GM12891 (cell line): ENCODE data around the gene CFAP77.

ENCODE experiments used
- DNase-seq: peaks from one replicate; pipeline ENCODE4 v3.0.0; 2011; ENCODE audit warnings: low spot score; ENCODE audit not compliant: insufficient read length
- FAIRE-seq: peaks from 2 replicates; lab custom pipeline; 2011; peaks lifted over from hg19 to GRCh38; lab: Jason Lieb, UNC
- PAX5 ChIP-seq: IDR thresholded peaks from 2 replicates; pipeline ENCODE4 v1.6.1; 2011; ENCODE audit warnings: low read length, moderate library complexity, mild to moderate bottlenecking; ENCODE audit not compliant: insufficient read depth, severe bottlenecking
- POLR2A ChIP-seq: IDR thresholded peaks from 2 replicates; pipeline ENCODE4 v1.6.1; 2011; ENCODE audit warnings: low read depth, low read length, control low read depth
- POLR2AphosphoS5 ChIP-seq: IDR thresholded peaks from 2 replicates; pipeline ENCODE4 v1.6.1; 2011; ENCODE audit warnings: low read depth, low read length, control low read depth
- POU2F2 ChIP-seq: IDR thresholded peaks from 2 replicates; pipeline ENCODE4 v1.6.1; 2011; ENCODE audit warnings: low read depth, mild to moderate bottlenecking, control low read depth, low read length, moderate library complexity
- SPI1 ChIP-seq: IDR thresholded peaks from 2 replicates; pipeline ENCODE4 v1.6.1; 2011; ENCODE audit warnings: low read depth, low read length, control low read depth
- TAF1 ChIP-seq: IDR thresholded peaks from 2 replicates; pipeline ENCODE4 v1.6.1; 2011; ENCODE audit warnings: low read depth, low read length, control low read depth

Gene CFAP77

DNA sequence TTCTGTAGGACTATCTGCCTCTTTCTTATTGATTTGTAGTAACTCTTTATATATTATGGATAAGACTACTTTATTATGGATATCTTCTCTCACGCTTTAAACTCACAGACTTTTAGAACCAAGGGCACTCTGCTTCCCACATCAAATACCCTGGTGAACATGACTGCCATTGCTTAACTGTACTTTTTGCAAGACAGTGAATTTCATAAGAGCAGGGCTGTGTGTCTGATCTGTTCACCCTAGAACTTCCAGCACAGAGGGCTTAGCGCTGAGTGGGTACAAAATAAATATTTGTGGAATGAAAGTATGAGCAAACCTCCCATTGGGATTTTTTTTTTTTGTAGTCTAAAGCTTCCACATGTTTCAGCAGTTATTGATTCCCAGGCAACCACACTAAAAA, 84.8 kb downstream of the CFAP77 start:
- FAIRE-seq (no peak), DNase-seq (no peak)
- no peak for TF ChIP-seq POLR2AphosphoS5
- no peak for TF ChIP-seq POLR2A
- no peak for TF ChIP-seq PAX5
- TF ChIP-seq SPI1 = no peak

DNA sequence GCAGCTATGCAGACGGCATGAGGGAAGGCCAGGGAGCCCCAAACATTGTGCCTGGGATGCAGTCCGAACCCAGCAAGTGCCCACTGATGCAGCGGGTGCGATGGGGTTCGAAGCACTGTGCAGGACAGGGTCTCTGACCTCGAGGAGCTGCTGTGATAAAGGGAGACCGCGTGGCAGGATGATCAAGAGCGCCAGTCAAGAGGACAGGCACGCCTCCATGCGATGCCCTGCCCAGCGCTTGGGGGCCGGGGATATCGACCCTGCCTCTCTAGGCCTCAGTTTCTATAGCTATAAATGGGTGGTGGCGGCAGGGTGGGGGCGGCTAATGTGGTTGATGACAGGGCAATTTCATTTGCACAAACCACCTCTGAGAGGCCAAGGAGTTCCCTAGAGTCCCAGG, 87.7 kb downstream of the CFAP77 start:
- FAIRE-seq (no peak), DNase-seq (no peak)
- TF ChIP-seq SPI1 (no peak), POU2F2 (no peak), PAX5 (no peak), POLR2AphosphoS5 (no peak), TAF1 (no peak), POLR2A (no peak)

DNA sequence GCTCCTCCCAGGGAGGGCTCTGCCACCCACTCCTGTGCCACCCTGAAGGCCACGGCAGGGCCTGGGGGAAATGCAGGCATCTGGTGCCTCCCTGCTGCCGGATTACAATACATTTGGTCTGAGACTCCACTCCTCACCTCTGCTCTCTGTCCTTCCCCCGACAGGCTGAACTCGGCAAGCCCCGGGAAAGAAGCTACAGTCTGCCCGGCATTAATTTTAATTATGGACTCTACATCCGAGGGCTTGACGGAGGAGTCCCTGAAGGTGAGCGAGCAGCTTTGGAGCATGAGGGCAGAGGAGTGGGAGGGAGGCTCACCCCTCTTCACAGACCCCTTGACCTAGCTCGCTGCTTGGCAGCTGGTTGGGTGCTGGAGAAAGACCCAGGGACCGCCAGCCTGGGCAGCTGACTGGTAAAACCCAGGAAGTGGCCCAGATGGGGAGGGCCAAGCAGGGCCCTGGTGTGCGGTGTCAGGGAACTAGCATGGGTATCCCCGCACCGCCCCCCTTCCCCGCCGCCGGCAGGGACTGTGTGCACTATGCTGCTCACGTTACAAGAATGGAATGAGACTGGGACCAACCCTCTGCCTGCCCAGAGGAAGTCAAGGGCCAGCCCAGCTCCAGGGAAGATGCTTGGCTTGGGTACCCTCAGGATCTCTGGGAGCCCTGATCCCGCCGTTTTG, 88.7 kb downstream of the CFAP77 start:
- FAIRE-seq = no peak
- TF ChIP-seq PAX5 (no peak), POLR2AphosphoS5 (no peak), TAF1 (no peak), POU2F2 (no peak), SPI1 (no peak), POLR2A (no peak)
- no peak for DNase-seq

DNA sequence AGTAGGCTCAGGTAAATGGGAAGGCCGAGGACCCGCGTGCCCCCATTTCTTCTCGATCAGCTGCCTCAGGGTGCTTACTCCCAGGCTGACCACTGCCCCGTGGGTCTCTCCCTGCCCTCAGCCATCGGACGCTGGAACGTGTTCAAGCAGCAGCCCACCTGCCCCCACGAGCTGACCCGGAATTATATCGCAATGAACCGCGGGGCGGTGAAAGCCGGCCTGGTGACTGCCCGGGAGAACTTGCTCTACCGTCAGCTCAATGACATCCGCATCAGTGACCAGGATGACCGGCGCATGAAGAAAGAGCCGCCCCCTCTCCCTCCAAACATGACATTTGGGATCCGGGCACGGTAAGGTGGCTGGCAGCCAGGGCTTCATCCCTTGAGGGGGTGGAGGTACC, 89.2 kb downstream of the CFAP77 start:
- no peak for TF ChIP-seq POLR2AphosphoS5
- TF ChIP-seq SPI1 = no peak
- TF ChIP-seq POU2F2 = no peak
- TF ChIP-seq TAF1 = no peak
- TF ChIP-seq PAX5 = no peak
- TF ChIP-seq POLR2A = no peak
- FAIRE-seq = no peak
- DNase-seq = no peak

DNA sequence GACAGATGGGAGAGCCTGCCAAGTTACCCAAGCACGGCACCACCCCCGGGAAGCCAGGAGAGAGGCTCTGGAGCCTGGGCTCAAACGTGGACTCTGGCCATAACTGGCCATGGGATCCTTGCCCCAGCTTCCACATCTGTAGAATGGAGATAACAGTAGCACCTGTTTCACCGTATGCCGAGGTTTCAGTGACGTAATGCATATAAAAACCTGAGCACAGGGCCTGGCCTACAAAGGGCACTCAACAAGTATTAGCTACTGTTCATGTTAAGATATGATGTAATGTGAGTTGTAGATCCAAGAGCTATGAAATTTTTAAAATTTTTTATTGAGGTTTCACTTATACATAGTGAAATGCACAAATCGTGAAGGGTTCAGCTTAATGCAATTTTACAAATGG, 90.2 kb downstream of the CFAP77 start:
- TF ChIP-seq SPI1 (no peak), POLR2AphosphoS5 (no peak), PAX5 (no peak), TAF1 (no peak), POU2F2 (no peak), POLR2A (no peak)
- FAIRE-seq (no peak), DNase-seq (no peak)

DNA sequence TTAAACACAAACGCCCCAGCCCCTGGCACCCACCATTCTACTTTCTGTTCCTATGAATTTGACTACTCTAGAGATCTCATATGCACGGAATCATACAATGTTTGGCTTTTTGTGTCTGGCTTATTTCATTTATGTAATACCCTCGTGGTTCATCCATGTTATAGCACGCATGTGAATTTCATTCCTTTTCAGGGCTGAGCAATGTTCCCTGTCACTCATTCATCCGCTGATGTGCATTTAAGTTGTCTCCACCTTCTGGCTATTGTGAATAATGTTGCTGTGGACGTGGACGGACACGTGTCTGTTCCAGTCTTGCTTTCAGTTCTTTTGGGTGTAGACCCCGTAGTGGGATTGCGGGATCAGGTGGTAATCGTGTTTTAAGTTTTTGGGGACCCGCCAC, 92.5 kb downstream of the CFAP77 start:
- no peak for FAIRE-seq

DNA sequence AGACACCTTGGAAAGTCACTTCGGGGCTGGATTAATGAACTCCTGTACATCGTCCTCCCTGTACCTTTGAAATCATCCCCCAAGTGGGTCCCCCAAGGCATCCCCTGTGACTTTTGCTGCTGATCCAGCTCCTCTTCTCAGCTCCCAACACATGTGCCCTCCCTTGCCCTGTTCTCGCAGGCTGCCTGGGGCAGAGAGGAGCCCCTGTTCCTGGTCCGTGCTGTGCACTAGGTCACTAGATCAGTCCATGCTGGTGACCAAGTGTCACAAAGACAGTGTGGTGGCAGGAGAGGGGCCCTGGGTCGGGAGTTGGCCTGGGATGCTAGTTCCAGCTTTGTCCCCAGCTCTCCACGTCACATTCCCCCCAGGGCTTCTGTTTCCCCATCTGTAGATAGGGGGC, 93.1 kb downstream of the CFAP77 start:
- DNase-seq (no peak), FAIRE-seq (no peak)
- TF ChIP-seq POU2F2 = no peak

More for the DNA sequence above, 92.5 kb downstream of the CFAP77 start:
- DNase-seq = no peak
- no peak for TF ChIP-seq POLR2A
- TF ChIP-seq TAF1 = no peak

DNA sequence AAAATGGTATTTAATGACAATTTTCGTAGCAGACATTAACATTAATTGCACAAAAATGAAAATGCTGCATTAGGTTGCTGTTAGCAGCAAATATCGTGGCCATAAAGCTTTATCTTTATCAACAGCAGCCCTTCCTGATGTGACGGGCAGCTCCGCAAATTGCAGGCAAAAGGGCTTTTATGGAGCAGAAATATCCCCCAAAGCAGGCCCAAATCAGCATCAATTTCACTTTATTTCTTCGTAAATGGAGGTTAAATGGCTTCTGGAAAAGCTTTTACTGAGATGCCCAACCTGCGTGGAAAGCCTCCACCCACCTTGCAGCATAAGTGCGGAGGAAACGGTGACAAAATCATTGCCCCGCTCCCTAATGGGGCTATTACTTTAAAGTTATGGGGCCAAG, 94.5 kb downstream of the CFAP77 start:
- DNase-seq (no peak), FAIRE-seq (no peak)
- TF ChIP-seq POLR2AphosphoS5 (no peak), POLR2A (no peak), POU2F2 (no peak), SPI1 (no peak), TAF1 (no peak), PAX5 (no peak)

DNA sequence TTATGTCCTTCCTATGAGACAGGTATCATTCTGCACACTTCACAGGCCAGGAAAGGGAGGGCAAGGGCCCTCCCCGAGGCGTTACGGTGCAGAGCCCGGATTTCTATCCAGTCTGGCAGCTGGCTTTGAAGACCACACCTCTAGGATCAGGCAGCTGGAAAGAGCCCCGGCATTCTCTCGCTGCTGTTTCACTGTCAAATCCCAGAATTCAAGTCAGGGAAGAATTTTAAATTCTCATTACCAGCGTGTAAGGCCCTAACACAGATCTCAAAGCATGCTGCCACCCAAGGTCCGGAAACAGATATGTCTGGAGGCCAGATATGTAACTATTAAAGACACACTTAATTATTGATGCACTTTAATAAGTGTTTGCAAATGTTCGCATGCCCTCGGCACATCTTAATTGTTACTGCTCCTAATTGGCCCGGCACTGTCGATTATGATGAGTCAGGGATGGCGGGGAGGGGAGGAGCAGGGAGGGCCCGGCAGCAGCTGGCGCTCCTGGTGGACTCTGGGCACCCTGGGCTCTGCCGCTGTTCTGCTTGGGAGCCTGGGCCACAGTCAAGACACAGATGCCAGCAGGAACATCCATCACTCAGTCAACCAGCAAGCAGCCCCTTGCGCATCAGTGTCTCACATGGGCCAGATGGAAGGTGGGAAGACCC, 96.1 kb downstream of the CFAP77 start:
- FAIRE-seq (no peak), DNase-seq (no peak)
- TF ChIP-seq POU2F2 (no peak), TAF1 (no peak), POLR2AphosphoS5 (no peak), POLR2A (no peak), PAX5 (no peak), SPI1 (no peak)

DNA sequence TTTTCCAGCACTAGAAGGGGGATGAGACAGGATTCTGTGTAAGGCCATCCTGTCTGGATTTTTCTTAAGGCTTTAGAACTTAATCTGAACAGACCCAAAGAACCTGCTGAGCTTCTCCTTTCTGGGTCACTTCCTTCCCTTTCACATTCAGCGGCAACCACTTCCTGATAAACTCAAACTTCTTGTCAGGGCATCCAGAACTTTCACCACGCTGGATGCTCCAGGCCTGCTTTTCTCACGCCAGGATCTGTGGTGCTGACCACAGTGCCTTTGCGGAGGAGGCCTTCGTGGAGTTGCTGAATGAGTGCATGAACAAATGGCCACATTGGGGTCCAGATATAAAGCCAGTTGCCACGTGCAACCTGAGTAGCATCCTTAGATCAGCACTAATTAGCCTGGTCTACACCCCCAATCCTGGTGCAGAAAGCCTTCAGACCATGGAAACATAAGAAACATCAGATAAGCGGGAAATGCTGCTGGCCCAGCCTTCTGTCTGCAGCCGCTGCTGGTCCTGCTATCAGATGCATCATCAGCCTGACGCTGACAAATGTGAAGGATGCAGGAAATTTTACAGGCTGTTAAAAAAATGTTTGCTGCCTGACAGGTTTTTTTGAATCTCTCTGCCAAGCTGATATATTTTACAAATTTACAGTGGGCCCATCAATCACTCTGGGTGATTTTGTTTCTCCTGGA, 97.1 kb downstream of the CFAP77 start:
- DNase-seq (no peak), FAIRE-seq (no peak)
- TF ChIP-seq POU2F2 = no peak
- no peak for TF ChIP-seq PAX5
- TF ChIP-seq SPI1 = no peak
- no peak for TF ChIP-seq POLR2A
- TF ChIP-seq TAF1 = no peak
- TF ChIP-seq POLR2AphosphoS5 = no peak
